GM12875 (cell line): ENCODE data around the gene IL22.

Source experiments
- H3K4me3 ChIP-seq: one replicate; pipeline ENCODE4 v1.5.1; 2011; ENCODE audit warnings: low read depth, low read length, control low read depth
- TF ChIP-seq, protein P1 (sequence below): IDR thresholded peaks from 2 replicates; pipeline ENCODE4 v1.5.1; 2011; ENCODE audit warnings: low read depth, mild to moderate bottlenecking, control low read depth, inconsistent platforms, low read length, moderate library complexity, borderline replicate concordance; ENCODE audit not compliant: insufficient read depth

IL22 gene

DNA sequence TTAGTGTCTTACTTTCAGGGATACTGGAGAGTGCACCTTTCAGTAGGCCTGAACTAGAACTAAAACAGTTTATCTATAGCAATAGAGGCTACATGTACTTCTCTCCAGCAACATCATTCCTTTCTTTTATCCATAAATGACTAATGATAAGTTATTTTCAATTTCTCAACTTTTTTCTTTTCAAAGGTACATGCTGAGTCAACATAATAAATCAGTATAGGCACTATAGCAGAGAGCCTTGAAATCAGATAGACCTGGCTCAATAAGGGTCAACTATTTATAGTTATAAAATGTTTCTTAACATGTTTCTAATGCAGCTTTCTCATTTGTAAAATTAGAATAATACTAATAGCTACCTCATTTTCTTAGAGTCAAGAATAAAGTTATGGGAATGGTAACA, 5.6 kb downstream of the IL22 start:
- H3K4me3 ChIP-seq, result no peak overlapping the region
- TF ChIP-seq, protein P1, sequence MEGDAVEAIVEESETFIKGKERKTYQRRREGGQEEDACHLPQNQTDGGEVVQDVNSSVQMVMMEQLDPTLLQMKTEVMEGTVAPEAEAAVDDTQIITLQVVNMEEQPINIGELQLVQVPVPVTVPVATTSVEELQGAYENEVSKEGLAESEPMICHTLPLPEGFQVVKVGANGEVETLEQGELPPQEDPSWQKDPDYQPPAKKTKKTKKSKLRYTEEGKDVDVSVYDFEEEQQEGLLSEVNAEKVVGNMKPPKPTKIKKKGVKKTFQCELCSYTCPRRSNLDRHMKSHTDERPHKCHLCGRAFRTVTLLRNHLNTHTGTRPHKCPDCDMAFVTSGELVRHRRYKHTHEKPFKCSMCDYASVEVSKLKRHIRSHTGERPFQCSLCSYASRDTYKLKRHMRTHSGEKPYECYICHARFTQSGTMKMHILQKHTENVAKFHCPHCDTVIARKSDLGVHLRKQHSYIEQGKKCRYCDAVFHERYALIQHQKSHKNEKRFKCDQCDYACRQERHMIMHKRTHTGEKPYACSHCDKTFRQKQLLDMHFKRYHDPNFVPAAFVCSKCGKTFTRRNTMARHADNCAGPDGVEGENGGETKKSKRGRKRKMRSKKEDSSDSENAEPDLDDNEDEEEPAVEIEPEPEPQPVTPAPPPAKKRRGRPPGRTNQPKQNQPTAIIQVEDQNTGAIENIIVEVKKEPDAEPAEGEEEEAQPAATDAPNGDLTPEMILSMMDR, result no peak

DNA sequence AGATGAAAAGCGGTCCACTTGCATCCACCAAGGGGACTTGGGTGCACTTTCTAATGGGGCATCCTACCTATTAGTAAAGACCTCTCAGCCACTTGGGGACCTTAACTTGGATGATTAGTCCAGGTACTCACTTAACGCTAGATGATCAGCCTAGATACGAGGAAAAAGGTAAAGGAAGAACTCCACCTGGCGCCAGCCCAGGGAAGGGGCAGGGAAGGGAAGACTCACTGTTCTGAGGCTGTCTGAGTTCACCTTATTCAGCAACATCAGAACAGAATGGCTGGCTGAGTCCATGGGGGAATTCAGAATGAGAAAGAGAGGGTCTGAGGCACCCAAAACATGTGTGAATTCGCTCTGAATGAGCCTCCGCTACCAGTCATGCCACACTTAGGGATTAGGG, 7.1 kb downstream of the IL22 start:
- H3K4me3 ChIP-seq, result no peak overlapping the region
- TF ChIP-seq, protein P1, result no peak

DNA sequence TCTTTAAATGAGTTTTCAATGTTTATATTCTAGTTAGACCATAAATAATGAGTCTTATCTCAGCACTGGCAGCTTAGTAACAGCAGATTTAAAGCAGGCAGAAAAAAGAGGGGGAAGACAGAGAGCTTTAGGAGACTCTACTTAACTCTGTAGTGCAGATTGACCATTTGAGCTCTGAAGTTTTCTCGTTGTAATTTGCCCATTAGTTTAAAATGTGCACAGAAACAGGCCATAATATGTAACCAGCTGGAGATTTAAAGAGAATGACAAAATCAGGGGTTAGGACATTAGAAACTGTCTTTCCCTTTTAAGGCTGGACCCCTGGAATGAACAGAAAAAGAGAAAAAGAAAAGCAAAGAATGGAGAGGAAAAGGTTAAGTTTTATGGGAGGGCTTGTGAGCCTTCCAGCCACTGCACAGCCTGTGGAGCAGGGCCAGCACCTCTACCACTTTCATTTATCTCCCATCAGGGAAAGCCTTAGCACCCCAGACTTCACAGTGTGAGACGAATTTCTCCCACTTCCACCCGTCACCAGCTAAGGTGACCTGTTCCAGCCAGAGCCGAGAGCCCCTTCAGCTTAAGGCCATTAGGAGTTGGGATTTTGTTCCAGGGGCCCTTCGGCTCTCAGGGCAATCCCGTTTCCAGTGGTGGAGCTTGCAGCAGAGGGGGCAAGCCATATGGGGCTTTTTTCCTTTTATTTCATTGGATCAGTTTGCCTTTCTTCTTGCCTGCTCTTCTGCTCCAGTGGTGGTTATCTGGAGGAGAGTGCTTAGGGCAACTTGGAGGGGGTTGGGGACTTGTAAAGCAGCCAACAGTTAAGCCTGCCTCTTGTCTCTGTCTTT, 8.0 kb downstream of the IL22 start:
- H3K4me3 ChIP-seq, result no peak overlapping the region
- TF ChIP-seq, protein P1, result no peak

DNA sequence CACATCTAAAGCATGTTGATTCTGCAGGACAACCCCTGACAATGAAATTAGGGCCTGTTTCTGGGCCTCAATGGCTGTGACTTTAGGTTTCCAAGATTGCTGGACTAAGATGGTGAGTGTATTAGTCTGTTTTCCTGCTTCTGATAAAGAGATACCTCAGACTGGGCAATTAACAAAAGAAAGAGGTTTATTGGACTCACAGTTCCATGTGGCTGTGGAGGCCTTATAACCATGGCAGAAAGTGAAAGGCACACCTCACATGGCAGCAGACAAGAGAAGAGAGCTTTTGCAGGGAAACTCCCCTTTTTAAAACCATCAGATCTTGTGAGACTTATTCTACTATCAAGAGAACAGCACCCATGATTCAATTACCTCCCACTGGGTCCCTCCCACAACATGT, 10.6 kb downstream of the IL22 start:
- no peak overlapping the region for H3K4me3 ChIP-seq
- TF ChIP-seq, protein P1, result no peak

DNA sequence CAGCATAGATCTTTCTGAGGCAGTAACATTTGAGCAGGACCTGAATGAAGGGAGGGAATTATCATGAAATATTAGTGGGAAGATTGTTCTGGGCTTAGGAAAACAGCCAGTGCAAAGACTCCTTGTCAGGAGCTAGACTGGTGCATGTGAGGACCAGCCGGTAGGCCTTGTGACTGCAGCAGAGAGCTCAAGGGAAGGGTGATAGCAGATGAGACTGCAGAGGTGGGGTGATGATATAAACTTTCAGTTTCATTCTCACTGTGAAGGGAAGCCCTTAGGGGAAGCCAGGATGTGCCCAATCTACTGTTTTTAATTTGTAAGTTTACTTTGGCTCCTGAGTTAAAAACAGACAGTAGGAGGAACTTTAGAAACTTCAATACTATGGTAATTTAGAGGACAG, 12.4 kb downstream of the IL22 start:
- no peak overlapping the region for H3K4me3 ChIP-seq
- TF ChIP-seq, protein P1, result no peak

DNA sequence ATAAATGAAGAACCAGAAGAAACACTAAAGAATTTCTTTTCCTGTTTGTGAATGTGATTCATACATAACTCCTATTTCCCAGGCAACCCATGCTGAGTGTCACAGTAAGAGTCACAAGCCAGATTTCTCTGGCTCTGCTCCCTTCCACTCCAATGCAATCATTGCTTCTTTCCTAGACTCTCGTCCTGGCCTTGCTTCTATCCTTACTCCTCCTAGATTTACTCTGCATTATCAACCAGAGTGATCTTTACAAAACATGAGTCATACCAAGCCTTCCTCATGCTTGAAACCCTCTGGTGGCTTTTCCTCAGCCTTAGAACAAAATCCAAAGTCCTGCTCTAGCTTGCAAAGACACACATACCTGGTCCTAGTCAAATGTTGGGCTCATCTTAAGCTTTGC, 13.3 kb downstream of the IL22 start:
- H3K4me3 ChIP-seq, result no peak overlapping the region
- TF ChIP-seq, protein P1, result no peak

DNA sequence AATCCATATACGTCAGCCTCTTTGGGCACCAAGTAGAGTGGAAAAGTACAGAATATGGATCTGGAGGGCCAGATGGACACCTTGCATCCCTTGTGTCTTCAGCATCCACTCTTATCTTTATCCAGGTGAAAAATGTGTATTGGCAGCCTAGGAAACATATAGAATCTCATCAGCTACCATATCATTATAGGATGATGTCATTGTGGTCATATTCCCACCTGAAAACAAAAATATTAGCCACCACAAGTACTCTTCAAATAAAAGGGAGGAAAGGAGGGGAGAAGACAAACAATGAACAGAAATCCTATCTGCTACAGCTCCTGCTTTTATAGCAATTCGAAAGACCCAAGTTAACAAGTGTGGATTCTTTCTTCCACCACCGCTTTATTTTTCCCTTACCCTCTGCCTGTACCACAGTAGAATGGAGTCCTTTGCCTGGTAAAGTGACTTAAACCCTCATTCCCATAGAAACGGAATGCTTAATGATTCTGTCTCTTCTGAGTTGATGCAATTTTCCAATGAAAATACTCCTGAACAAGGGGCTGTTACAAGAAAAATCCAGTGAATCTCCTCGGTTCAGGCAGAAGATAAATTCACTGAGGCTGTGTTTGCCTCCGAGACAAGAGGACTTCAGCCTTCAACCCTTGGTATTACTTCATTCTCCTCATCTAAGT, 14.0 kb downstream of the IL22 start:
- H3K4me3 ChIP-seq, result no peak overlapping the region
- TF ChIP-seq, protein P1, result no peak
